GM19372 (cell line): Measurements from ENCODE around the gene MAP1LC3A.

Experiments used
- ATAC-seq: cut with Tn5 transposase; IDR thresholded peaks from one replicate; pipeline ENCODE4 v1.9.1; 2021; ENCODE audit warnings: mild to moderate bottlenecking, low read depth, moderate library complexity; ENCODE audit not compliant: unreplicated experiment

Gene MAP1LC3A

GRCh38 chr20:34528921-34529297 lies 29.6 kb upstream of the MAP1LC3A start:
- ATAC-seq: no peak

- no peak for ATAC-seq
Measured at GRCh38 chr20:34529742-34530141, 28.8 kb upstream of the MAP1LC3A start.

- ATAC-seq: no peak
Measured at GRCh38 chr20:34530342-34530741, 28.2 kb upstream of the MAP1LC3A start.

GRCh38 chr20:34531608-34532265 lies 26.8 kb upstream of the MAP1LC3A start:
- ATAC-seq: no peak

DNA sequence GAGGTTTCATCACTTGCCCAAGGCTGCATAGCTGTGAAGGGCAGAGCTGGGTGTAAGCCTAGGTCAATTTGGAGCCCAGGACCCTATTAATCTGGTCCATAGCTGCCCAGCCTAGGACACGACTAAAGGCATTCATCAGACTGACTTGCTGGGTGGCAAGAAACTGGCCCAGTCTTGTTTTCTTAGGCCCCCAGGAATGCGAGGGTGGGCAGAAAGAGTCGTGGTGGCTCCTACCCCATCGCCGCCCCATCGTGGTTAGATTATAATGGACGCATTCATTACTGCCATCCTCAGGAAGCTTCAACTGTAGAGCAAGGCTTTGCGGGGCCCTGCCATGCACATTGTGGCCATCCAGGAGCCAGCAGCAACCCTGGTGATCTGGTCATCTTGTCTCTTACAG lies 26.2 kb upstream of the MAP1LC3A start:
- ATAC-seq: no peak

DNA sequence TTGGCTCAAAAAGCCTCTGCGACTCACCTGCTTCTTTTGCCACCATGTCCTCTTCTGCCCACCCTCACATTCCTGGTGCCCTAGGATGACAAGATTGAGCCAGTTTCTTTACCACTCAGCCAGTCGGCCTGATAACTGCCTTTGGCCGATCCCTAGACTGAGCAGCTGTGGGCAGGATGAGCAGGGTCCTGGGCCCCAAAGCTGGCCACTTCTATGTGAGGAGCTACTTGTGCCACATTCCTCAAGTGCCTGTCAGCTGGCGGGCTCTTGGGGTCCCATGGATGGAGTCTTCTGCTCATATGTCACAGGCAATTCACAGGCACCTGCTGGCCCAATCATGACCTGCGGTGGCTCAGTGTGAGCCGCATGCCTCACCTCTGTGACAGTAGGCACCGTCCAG lies 25.8 kb upstream of the MAP1LC3A start:
- ATAC-seq: no peak

DNA sequence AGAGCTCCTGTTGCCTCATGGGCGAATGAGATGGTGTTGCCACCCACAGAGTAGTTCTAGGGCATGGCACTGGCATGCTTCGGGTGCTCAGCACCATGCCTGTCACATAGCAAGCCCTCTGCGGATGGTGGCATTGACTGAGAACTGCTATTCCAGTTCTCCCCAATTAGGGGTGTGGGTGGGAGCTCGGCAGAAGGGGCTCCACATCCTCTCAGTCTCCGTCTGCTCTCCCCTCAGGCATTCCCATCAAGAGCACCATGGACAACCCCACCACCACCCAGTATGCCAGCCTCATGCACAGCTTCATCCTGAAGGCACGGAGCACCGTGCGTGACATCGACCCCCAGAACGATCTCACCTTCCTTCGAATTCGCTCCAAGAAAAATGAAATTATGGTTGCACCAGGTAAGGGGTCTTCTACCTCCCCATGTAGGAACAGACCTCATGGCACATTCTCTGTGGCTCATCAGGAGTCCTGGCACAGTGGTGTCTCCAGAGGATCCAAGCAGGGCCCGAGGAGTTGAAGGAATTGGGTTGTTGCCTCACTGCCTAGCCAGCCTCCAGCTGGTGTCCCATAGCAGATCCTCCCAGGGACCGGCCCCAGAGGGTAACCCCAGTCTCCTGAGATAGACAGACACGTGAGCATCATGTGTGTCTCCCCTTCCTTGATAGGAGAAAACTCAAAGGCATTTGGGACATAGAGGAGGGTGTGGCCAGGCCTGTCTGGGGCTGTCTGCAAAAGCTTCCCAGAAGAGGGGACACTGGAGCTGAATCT lies 23.9 kb upstream of the MAP1LC3A start:
- no peak for ATAC-seq

DNA sequence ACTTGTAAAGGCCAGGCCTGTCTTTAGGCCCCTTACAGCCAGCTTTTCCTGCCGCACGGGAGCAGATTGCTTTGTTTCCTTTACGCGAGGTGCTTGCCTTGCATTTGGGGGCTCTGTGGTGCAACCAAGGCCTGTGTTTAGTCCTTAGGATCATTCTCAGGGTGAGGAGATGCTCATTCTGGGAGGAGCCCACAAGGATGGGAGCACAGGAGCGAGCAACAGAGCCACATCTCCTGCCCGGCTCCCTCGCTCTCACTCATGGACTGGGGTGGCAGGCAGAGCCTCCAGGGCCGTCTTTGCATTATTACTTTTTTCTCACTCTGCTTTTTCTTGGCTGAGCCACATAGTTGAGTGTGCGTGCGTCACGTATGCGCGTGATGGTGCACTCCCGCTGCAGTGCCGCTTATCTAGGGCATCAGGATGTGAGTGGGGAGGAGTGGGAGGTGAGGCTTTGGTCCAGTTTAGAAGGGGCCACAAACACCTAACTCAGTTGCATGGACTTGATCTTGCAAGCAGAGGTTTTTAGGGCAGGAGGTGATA lies 23.1 kb upstream of the MAP1LC3A start:
- ATAC-seq: no peak

GRCh38 chr20:34535857-34536256 lies 22.7 kb upstream of the MAP1LC3A start:
- ATAC-seq: no peak

- ATAC-seq: no peak
Measured at GRCh38 chr20:34536798-34537394, 21.6 kb upstream of the MAP1LC3A start.

GRCh38 chr20:34537651-34538050 lies 20.9 kb upstream of the MAP1LC3A start:
- no peak for ATAC-seq

DNA sequence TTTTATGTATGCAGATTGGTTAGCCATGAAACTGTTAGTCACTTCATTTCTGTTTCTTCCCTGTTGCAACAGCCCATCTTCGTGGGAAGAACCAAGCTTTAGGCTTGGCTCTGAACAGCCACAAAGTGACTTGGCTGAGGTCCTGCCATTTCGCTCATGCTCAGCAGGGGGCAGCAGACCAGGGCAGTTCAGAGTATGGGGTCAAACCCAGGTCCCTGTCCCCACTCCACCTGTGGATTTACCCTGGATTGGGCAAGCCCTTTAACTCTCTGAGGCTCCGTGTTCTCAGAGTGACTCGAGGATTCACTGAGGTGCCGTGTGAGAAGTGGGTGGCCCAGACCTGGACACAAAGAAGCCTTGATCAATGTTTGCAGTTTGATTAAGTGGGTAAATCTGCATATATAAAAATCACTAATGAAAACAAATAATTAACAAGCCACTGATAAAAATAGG lies 19.8 kb upstream of the MAP1LC3A start:
- no peak for ATAC-seq

DNA sequence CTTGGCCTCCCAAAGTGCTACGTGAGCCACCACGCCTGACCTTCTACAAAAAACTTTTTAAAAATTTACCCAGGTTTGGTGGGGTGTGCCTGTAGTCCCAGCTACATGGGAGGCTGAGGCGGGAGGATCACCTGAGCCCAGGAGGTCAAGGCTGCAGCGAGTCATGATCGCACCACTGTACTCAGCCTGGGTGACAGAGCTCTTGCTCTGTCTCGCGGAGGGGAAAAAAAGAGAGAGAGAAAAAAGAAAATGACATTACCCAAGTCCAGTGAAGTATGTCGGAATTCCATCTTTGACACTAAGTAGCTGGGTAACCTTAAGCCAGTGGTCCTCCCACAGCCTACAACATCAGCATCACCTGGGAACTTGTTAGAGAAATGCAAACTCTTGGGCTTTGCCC lies 18.8 kb upstream of the MAP1LC3A start:
- ATAC-seq: no peak

DNA sequence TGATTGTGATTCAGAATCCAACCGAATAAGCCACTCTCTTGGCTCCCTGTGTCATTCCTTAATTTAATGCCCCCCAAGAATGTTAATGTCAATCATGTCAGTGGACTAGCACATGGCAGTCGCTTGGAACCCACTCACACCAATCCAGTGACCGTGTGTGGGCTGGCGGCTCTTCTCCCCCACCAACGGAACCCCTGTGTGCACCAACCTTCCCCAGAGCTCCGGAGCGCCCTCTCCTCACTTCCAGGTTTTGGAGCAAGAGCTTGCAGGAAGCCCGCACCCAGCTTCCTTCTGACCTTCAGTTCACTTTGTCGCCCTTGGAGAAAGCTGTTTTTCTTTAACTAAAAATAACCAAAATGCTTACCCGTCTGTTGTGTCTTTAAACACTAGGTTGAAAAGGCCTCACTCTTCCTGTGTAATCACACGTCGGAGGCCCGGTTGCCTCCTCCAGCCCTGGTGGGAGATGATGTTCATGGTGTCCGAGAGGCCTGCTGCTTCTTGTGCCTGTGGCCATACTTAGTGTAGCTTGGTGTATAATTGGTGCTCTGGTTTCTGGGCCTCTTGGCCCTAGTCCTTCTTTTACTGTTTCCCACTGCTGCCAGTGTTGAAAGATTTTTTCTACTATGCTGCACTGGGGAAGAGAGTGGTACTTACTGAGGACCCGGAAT lies 17.8 kb upstream of the MAP1LC3A start:
- ATAC-seq: no peak

- no peak for ATAC-seq
Measured at GRCh38 chr20:34541264-34541901, 17.1 kb upstream of the MAP1LC3A start.

- ATAC-seq: no peak
Measured at GRCh38 chr20:34541917-34542316, 16.6 kb upstream of the MAP1LC3A start.

GRCh38 chr20:34542439-34542838 lies 16.1 kb upstream of the MAP1LC3A start:
- ATAC-seq: no peak

DNA sequence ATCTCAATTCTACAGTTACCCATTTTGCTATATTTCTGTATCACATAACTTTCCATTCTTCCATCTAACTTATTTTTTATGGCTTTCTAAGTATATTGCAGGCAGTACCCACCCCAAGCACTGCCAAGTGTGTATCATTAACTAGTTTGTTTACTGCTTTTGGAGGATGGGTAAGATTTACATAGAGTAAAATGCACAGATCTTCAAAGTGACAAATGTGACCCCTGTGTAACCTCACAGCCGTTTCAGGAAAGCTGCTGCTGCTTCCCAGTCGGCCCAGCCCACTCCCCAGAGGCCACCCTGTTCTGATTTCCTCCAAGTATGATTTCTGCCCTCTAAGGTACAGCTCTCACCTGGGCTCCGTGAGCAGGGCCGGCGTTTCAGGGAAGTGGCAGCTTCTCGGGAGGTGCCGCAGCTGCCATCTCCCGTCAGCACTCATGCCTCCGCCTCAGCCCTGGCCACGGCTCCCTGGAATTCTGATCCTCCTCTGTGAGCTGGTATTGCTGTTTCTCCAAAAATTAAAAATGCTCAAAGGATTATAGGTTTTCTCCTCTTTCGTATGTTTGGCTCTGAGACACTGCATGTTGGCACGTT lies 15.0 kb upstream of the MAP1LC3A start:
- no peak for ATAC-seq

DNA sequence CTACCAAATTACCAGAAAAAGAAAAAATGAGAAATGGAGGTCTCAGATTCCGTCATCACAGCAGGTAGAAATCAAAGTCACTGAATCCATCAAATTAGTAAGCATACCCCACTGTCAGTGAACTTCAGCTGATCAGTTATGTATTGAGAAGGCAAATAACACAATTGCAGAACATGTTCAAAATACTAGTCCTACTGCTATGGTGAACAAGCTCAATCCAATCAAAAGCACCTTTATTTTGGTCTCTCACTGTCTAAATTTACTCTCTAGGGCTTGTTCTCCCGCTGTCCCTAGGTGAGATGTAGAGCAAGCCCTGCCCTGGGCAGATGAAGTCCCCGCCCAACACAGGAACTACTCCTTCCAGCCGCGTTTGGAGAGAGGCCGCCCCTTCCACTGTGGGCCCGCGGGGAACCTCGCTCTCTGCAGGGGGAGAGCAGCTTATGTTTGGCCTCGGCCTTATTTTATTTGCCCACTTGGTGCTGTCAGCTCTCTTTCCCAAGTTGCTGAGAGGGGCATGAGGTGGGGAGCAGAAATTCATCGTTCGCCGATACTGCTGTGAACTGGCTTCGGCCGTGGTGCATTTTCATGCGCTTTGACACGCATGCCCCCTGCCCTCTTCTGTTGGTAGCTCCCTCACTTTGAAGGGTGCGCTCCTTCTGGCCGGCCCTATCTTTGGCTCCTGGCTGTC lies 14.3 kb upstream of the MAP1LC3A start:
- no peak for ATAC-seq
